GM21515 (cell line): Measurements from ENCODE around the gene PTPA.
"Not testable (repeated sequence)": the region's sequence is repeated elsewhere in the genome, so short reads cannot be mapped to it uniquely, and the experiment has no call there.

ENCODE experiments used
- ATAC-seq: cut with Tn5 transposase; IDR thresholded peaks from one replicate; pipeline ENCODE4 v1.9.1; 2021; ENCODE audit not compliant: unreplicated experiment

The PTPA gene

GRCh38 chr9:129151469-129151868 lies 40.3 kb downstream of the PTPA start:
- no peak for ATAC-seq

- ATAC-seq = no peak
These were observed 43.8 kb downstream of the PTPA start for GRCh38 chr9:129154866-129155477.

DNA sequence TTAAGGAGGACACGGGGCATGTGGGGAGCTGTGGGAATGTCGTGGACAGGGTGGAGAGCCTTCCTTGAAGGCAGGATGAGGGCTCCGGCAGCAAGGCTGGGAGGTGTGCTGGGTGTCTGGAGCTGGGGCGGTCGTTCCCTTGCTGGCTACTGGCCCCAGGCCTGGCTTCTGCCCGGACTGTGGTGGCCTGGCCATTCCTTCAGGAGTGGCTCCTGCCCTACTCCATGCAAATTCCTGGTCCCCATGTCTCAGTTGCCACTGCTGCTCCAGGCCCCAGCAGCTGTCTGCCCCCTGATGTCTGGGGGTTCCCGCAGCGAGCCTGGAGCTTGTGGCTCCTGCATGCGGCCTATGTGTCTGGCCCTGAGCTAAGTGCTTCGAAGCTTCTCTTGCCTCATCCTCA lies 44.9 kb downstream of the PTPA start:
- no peak for ATAC-seq

GRCh38 chr9:129160712-129161533 lies 49.7 kb downstream of the PTPA start:
- no peak for ATAC-seq

DNA sequence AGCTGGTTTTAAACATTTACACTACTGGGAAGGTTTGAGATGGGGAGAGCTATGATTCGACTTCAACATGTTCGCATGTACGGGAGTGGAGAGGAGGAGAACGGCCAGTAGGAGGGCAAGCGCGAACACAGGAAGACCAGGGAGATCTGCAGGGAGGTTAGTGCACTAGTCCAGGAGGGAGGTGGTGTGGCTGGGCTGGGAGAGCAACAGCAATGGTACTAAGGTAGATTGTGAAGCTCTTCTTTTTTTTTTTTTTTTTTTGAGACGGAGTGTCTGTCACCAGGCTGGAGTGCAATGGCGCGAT lies 50.3 kb downstream of the PTPA start:
- no peak for ATAC-seq

DNA sequence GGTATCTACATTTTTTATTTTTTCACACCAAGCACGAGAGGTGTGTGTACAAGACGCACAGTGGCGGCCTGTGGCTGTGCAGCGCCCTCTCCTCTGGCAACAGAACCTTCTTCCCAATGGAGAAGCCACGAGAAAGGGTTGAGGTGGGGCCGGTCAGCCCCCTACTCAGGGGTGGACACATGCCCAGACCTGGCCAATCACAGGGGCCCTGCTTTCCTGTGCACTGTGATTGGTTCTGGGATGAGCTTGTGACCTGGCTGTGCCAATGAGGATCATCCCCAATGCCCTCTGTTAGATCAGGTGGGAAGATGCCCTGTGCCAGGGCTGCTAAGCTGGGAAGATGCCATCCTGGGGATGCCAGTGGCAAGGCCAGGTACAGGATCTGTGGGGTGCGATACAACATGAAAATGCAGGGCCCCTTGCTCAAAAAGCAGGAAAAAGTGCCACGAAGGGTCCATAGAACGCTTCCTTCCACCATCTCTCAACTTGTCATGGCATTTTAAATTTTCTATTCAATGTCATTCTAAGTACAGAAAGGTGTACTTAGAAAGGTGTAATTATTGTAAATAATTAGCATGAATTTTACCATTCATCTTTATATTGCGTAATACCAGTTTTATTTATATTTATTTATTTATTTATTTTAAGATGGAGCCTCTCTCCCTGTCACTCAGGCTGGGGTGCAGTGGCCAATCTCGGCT lies 51.4 kb downstream of the PTPA start:
- no peak for ATAC-seq

DNA sequence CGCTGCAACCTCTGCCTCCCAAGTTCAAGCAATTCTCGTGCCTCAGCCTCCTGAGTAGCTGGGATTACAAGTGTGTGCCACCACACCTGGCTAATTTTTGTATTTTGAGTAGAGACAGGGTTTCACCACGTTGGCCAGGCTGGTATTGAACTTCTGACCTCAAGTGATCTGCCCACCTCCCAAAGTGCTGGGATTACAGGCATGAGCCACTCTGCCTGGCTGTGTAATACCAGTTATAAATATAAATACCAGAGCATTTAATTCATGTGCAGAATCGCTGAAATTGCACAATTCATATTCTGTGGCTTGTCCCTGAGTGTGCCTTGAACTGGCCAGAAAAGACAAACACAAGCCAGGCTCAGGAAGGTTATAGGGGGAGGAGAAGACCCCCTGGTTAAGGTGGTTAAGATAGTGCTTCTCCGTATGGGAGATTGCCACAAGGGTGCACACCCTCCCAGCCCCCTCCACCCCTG lies 52.0 kb downstream of the PTPA start:
- ATAC-seq = not testable (repeated sequence)

DNA sequence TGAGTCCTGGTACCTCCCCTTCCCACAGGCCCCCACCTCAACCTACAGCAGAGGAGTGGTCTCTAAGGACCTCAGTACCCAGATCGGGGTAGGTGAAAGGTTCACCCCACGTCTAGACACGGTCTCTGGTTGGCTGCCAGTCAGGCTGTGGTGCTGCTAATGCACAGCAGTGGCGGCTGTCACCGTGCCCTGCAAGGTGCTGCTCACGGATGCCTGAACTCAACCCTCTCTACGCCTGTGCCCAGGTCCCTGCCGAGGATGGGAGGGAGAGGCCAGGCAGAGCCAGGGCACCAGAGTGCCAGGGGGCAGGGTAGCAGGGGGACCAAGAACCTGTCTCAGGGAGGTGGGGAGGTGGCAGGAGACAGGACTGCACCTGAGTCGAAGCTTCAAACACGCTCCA lies 52.5 kb downstream of the PTPA start:
- no peak for ATAC-seq

DNA sequence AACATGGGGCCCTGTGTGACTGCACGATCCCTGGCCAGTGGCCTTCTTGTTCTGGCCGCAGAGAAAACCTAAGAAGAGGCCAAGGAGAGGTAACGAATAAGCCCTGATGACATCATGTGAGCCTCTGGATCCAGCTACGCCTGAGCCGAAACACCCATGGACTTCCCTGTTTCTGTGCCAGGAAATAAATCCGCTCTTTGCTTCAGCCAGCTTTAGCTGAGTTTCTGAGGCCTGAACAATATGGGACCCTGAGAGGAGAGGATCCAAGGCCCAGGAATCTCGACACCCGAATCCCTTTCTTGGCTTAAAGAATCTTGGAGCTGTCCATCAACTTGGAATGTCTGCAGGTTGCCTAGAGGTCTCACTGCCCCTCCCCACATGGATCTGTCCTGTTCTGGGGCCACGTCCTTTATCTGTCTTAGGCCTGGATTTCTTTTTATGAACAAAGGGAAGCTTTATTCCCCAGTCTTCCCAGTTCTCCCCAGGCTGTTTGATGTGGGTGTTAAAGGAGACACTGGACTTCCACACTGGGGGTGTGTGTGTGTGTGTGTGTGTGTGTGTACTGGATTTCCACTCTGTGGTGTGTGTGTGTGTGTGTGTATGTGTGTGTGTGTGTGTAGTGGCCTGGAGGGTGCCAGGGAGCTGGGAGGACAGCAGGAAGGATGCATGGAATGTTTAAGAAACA lies 53.2 kb downstream of the PTPA start:
- ATAC-seq = no peak

DNA sequence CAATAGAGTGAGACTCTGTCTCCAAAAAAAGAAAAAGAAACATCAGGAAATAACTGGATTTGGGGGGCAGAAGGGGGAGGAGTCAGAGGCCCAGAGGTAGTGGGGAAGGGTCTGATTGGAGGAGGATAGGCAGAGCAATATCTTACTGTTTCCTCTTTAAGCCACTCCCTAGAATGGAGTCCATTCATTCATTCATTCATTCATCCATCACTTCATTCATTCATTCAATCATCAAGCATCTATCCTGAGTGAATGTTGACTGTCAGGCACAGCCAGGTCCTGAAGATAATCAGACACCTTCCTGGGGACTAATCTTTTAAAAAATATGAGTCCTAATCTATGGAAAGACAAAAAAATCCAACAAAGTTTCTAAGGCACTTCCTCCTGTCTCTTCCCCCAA lies 54.0 kb downstream of the PTPA start:
- ATAC-seq = no peak

- ATAC-seq = no peak
These were observed 55.7 kb downstream of the PTPA start for GRCh38 chr9:129166623-129167557.

DNA sequence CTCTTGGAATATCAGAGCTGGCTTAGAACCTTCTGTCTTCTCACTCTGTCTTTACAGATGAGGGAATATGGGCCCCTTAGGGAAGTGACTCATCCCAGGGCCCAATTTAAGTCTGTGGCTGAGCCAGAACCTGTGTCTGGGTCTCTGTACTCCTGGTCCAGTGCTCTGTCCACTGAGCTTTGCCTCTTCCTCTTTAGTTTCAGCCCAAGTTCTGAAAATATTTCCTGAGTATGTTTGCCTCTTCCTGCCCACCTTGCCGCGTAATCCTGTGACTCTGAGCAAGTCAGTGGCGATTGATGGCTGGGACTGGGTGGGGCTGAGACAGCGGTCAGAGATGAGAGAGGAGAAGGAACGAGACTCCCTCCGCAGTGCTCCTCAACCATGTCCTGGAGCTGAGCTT lies 59.0 kb downstream of the PTPA start:
- ATAC-seq = no peak

DNA sequence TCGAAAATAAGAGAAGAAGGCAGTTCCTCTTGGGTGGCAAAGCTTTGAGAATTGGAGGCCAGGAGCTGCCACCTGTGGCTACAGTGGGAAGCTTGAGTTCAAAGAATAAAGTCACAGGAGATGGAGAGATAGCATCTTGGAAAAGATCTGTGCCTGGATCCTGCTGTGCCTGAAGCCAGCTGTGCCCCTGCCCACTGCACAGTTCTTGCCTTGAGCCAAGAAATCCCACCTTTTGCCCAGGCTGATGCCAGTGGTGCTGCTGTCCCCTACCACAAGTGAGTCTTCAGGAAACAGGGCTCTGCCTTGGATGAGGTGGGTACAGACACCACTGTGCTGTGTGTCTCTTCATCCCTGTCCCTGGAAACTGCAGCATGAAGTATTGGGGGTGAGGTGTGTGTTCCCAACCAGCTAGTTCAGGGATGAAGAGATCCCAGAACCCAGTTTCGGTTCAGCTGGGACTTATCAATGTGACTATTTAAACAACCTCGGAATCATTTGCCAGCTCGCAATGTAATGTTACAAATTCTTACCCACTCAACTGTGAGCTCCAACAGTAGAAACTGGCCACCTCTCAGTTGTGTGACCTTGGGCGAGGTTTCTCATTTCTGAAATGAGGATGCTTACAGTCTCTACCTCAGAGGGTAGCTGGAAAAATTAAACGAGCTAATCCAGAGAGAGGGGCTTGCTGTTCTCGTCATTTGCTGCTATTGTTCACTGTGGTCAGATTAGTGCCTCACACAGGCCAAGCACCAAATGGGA lies 61.0 kb downstream of the PTPA start:
- ATAC-seq = no peak

DNA sequence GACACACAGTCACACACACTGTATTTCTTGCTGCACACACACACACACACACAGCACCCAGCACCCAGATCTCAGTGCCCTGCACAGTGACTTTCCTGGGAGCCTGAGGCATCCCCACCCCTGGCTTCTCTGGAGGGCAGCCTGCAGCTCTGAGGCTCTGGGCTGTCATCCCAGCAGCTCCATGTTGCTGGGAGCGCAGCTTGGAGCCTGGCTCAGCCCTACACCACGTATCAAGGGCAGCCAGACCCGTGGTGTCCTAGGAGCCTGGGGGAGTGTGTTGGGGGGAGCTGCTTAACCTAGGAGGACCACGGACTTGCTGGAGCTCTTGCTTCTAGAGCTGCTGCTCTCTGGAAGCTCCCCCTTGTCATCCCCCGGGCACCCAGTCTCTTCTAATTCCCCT lies 61.6 kb downstream of the PTPA start:
- no peak for ATAC-seq

GRCh38 chr9:129173296-129174101 lies 62.3 kb downstream of the PTPA start:
- ATAC-seq = no peak

GRCh38 chr9:129174102-129174723 lies 63.0 kb downstream of the PTPA start:
- ATAC-seq = no peak

DNA sequence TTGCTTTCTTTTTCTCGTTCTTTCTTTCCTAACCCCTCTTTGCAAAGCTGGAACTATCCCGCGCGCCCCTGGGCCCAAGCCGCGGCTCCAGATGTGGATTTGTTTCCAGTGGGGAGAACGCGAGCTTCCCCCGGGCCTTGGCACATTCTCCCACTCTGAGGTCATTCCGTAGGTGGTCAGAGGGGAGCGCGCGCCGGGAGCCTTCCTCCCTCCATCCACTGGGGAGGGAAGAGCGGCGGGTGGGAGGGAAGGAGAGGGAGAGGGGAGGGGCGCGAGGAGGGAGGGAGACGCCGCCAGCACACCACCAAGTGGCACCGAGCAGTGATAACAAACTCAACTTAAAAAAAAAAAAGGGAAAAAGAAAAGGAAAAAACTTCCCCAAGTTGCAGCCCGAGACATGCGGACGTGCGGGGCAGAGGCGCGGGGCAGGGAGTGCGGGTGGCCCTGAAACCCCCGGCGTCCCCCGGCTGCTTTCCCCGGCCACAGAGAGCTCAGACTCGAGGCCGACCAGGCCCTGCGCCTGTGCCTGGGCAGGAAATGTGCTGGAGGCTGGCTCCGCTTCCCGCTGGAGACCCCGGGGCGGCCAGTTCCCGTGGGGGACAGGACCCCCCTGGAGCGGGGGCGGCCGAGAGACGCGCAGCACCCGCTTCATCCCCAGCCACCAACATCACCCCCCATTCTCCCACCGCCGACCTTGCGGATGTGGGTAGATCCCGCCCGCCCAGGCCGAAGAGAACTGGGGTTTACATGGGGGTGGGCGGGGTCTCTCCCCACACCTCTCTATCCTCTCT lies 63.7 kb downstream of the PTPA start:
- ATAC-seq = no peak

- no peak for ATAC-seq
These were observed 64.3 kb downstream of the PTPA start for GRCh38 chr9:129175515-129175824.
